H1 (cell line): Measurements from ENCODE around the gene HMCES. TPM values are rescaled to one million over a fixed set of nuclear protein-coding genes. Genes with fewer than 3 reads are reported as not detected.

ENCODE experiments used
- CBX5 ChIP-seq: fragments of 300-800, 300-1000 bp; sonication (generic); IDR thresholded peaks from 2 replicates; pipeline ENCODE4 v1.7.1; 2016; ENCODE audit warnings: antibody characterized with exemption, low read length, low read depth
- CTBP2 ChIP-seq: IDR thresholded peaks from 2 replicates; pipeline ENCODE4 v1.7.0; 2011; ENCODE audit warnings: borderline replicate concordance, mild to moderate bottlenecking, moderate library complexity, mixed read lengths, low read length; ENCODE audit not compliant: insufficient read depth, insufficient read length
- EP300 ChIP-seq, 2 experiments: IDR thresholded peaks; 1 replicate in 1 of 2; 2 replicates in 1 of 2; pipeline ENCODE4 v1.6.1; 2011 to 2012; ENCODE audit warnings: low read depth in 2 of 2, low read length in 2 of 2, mild to moderate bottlenecking in 2 of 2, borderline replicate concordance in 1 of 2, inconsistent platforms in 1 of 2, moderate library complexity in 1 of 2
- GTF2F1 ChIP-seq: IDR thresholded peaks from 2 replicates; pipeline ENCODE4 v1.6.1; 2012; ENCODE audit warnings: low read depth, low read length, improper control_type of control experiment, borderline replicate concordance
- JUND ChIP-seq: IDR thresholded peaks from 2 replicates; pipeline ENCODE4 v1.6.1; 2011; ENCODE audit warnings: mild to moderate bottlenecking, improper control_type of control experiment, low read length
- KDM1A ChIP-seq: fragments of 200-600, 300-600 bp; sonication (generic); IDR thresholded peaks from 2 replicates; pipeline ENCODE4 v1.7.1; 2016; ENCODE audit warnings: mild to moderate bottlenecking, low read length, borderline replicate concordance
- POLR2A ChIP-seq, 2 experiments: IDR thresholded peaks; 1 replicate in 1 of 2; 2 replicates in 1 of 2; pipeline ENCODE4 v1.6.1; 2011; ENCODE audit warnings: low read depth in 2 of 2, low read length in 2 of 2, mild to moderate bottlenecking in 2 of 2; ENCODE audit errors: control extremely low read depth in 1 of 2
- SP1 ChIP-seq: IDR thresholded peaks from 2 replicates; pipeline ENCODE4 v1.6.1; 2011; ENCODE audit warnings: low read depth, low read length
- SP2 ChIP-seq: IDR thresholded peaks from 2 replicates; pipeline ENCODE4 v1.6.1; 2012; ENCODE audit warnings: mild to moderate bottlenecking, low read length, inconsistent platforms
- SRF ChIP-seq: IDR thresholded peaks from 2 replicates; pipeline ENCODE4 v1.6.1; 2011; ENCODE audit warnings: mild to moderate bottlenecking, low read depth, low read length, moderate library complexity
- SUZ12 ChIP-seq: fragments of 200-600 bp; sonication (generic); IDR thresholded peaks from 2 replicates; pipeline ENCODE4 v1.6.1; 2012; ENCODE audit warnings: mild to moderate bottlenecking, inconsistent platforms, low read length, moderate library complexity, mixed read lengths
- ZNF274 ChIP-seq: IDR thresholded peaks from 2 replicates; pipeline ENCODE4 v1.7.0; 2012; ENCODE audit warnings: low read length, borderline replicate concordance; ENCODE audit errors: extremely low read depth
- polyA plus RNA-seq, 7 experiments: library from polyadenylated mRNA; depleted of rRNA in 3 of 7; stranded (reverse) in 5 of 7; unstranded in 2 of 7; fragments of >200 nt in 5 of 7; fragments of 200-250 nt in 2 of 7; gene quantifications; 1 replicate in 5 of 7; 2 replicates in 1 of 7; 4 replicates in 1 of 7; pipeline versions ENCODE4 v1.2.1 to v1.2.3, GENCODE V29; 2011 to 2013; ENCODE audit warnings: missing spikeins in 2 of 7, mixed read lengths in 2 of 7
- total RNA-seq: library from RNA; stranded (reverse); fragmentation: NEBNext Ultra II Directional; extraction: Animal tissue kit (Norgen Biotek cat#: 25700); gene quantifications from 2 replicates; pipeline ENCODE4 v1.2.1, GENCODE V29; 2021
- TF ChIP-seq, protein P1 (sequence below): fragments of 300-600 bp; sonication (generic); IDR thresholded peaks from 2 replicates; pipeline ENCODE4 v1.7.1; 2012; ENCODE audit warnings: low read length, moderate library complexity, mild to moderate bottlenecking, inconsistent platforms; ENCODE audit not compliant: insufficient replicate concordance

HMCES gene
- total and polyA plus RNA-seq, 2 of the 8 experiments (the other 6 are each of a cell fraction or from before 2014, with no cell fraction given): 27.6 to 49.5 TPM

- TF ChIP-seq, protein P1, sequence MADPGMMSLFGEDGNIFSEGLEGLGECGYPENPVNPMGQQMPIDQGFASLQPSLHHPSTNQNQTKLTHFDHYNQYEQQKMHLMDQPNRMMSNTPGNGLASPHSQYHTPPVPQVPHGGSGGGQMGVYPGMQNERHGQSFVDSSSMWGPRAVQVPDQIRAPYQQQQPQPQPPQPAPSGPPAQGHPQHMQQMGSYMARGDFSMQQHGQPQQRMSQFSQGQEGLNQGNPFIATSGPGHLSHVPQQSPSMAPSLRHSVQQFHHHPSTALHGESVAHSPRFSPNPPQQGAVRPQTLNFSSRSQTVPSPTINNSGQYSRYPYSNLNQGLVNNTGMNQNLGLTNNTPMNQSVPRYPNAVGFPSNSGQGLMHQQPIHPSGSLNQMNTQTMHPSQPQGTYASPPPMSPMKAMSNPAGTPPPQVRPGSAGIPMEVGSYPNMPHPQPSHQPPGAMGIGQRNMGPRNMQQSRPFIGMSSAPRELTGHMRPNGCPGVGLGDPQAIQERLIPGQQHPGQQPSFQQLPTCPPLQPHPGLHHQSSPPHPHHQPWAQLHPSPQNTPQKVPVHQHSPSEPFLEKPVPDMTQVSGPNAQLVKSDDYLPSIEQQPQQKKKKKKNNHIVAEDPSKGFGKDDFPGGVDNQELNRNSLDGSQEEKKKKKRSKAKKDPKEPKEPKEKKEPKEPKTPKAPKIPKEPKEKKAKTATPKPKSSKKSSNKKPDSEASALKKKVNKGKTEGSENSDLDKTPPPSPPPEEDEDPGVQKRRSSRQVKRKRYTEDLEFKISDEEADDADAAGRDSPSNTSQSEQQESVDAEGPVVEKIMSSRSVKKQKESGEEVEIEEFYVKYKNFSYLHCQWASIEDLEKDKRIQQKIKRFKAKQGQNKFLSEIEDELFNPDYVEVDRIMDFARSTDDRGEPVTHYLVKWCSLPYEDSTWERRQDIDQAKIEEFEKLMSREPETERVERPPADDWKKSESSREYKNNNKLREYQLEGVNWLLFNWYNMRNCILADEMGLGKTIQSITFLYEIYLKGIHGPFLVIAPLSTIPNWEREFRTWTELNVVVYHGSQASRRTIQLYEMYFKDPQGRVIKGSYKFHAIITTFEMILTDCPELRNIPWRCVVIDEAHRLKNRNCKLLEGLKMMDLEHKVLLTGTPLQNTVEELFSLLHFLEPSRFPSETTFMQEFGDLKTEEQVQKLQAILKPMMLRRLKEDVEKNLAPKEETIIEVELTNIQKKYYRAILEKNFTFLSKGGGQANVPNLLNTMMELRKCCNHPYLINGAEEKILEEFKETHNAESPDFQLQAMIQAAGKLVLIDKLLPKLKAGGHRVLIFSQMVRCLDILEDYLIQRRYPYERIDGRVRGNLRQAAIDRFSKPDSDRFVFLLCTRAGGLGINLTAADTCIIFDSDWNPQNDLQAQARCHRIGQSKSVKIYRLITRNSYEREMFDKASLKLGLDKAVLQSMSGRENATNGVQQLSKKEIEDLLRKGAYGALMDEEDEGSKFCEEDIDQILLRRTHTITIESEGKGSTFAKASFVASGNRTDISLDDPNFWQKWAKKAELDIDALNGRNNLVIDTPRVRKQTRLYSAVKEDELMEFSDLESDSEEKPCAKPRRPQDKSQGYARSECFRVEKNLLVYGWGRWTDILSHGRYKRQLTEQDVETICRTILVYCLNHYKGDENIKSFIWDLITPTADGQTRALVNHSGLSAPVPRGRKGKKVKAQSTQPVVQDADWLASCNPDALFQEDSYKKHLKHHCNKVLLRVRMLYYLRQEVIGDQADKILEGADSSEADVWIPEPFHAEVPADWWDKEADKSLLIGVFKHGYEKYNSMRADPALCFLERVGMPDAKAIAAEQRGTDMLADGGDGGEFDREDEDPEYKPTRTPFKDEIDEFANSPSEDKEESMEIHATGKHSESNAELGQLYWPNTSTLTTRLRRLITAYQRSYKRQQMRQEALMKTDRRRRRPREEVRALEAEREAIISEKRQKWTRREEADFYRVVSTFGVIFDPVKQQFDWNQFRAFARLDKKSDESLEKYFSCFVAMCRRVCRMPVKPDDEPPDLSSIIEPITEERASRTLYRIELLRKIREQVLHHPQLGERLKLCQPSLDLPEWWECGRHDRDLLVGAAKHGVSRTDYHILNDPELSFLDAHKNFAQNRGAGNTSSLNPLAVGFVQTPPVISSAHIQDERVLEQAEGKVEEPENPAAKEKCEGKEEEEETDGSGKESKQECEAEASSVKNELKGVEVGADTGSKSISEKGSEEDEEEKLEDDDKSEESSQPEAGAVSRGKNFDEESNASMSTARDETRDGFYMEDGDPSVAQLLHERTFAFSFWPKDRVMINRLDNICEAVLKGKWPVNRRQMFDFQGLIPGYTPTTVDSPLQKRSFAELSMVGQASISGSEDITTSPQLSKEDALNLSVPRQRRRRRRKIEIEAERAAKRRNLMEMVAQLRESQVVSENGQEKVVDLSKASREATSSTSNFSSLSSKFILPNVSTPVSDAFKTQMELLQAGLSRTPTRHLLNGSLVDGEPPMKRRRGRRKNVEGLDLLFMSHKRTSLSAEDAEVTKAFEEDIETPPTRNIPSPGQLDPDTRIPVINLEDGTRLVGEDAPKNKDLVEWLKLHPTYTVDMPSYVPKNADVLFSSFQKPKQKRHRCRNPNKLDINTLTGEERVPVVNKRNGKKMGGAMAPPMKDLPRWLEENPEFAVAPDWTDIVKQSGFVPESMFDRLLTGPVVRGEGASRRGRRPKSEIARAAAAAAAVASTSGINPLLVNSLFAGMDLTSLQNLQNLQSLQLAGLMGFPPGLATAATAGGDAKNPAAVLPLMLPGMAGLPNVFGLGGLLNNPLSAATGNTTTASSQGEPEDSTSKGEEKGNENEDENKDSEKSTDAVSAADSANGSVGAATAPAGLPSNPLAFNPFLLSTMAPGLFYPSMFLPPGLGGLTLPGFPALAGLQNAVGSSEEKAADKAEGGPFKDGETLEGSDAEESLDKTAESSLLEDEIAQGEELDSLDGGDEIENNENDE: no peak
- TF ChIP-seq SP2 (no peak), CBX5 (no peak), SP1 (no peak), CTBP2 (no peak), POLR2A (IDR thresholded peaks at IDR 0.05; ENCODE audit: control extremely low read depth in 1 of 2, low read depth in 2 of 2, low read length in 2 of 2) (no peak), EP300 (IDR thresholded peaks at IDR 0.05; ENCODE audit: borderline replicate concordance in 1 of 2, low read depth in 2 of 2, low read length in 2 of 2) (no peak), ZNF274 (no peak), SUZ12 (no peak), GTF2F1 (no peak), JUND (no peak), SRF (no peak), KDM1A (no peak)
Measured at GRCh38 chr3:129261894-129262293, 16.8 kb upstream of the HMCES start (continued).
